HFFc6 (cell line): ENCODE data around the gene SRPRA. TPM values are rescaled to one million over a fixed set of nuclear protein-coding genes. Genes with fewer than 3 reads are reported as not detected.
"Not testable (repeated sequence)": the region's sequence is repeated elsewhere in the genome, so short reads cannot be mapped to it uniquely, and the experiment has no call there.

Experiments used
- DNase-seq: peaks from one replicate; pipeline ENCODE4 v3.0.0-alpha.2; 2018
- H3K27ac Mint-ChIP-seq: 2 replicates; pipeline ENCODE4 v1.8.0; 2020; ENCODE audit warnings: mild to moderate bottlenecking, mixed read lengths
- H3K27me3 Mint-ChIP-seq: 2 replicates; pipeline ENCODE4 v1.8.0; 2021; ENCODE audit warnings: mild to moderate bottlenecking, moderate library complexity, mixed read lengths; ENCODE audit not compliant: insufficient read depth
- H3K36me3 Mint-ChIP-seq: 2 replicates; pipeline ENCODE4 v1.8.0; 2021; ENCODE audit warnings: low read depth, mixed read lengths
- H3K4me1 Mint-ChIP-seq: 2 replicates; pipeline ENCODE4 v1.8.0; 2020; ENCODE audit warnings: low read depth, mixed read lengths
- H3K4me3 Mint-ChIP-seq: 2 replicates; pipeline ENCODE4 v1.8.0; 2020; ENCODE audit warnings: mild to moderate bottlenecking, moderate library complexity, mixed read lengths
- H3K9me3 Mint-ChIP-seq: 2 replicates; pipeline ENCODE4 v1.8.0; 2020; ENCODE audit warnings: mild to moderate bottlenecking, mixed read lengths
- total RNA-seq, 6 experiments: library from RNA; stranded (reverse); fragmentation: NEBNext Ultra II Directional; extraction: Animal tissue kit (Norgen Biotek cat#: 25700); gene quantifications; 2 replicates in 1 of 6; 3 replicates in 5 of 6; pipeline ENCODE4 v1.2.3, GENCODE V29; 2021
- TF ChIP-seq, protein P1 (sequence below): fragments of 200-600 bp; sonication (generic); IDR thresholded peaks from 2 replicates; pipeline ENCODE4 v1.5.0; 2021; ENCODE audit warnings: antibody characterized with exemption, mild to moderate bottlenecking

Gene SRPRA
- total RNA-seq, 6 experiments from 2014 or later, result 153 to 177 (median 162) TPM

DNA sequence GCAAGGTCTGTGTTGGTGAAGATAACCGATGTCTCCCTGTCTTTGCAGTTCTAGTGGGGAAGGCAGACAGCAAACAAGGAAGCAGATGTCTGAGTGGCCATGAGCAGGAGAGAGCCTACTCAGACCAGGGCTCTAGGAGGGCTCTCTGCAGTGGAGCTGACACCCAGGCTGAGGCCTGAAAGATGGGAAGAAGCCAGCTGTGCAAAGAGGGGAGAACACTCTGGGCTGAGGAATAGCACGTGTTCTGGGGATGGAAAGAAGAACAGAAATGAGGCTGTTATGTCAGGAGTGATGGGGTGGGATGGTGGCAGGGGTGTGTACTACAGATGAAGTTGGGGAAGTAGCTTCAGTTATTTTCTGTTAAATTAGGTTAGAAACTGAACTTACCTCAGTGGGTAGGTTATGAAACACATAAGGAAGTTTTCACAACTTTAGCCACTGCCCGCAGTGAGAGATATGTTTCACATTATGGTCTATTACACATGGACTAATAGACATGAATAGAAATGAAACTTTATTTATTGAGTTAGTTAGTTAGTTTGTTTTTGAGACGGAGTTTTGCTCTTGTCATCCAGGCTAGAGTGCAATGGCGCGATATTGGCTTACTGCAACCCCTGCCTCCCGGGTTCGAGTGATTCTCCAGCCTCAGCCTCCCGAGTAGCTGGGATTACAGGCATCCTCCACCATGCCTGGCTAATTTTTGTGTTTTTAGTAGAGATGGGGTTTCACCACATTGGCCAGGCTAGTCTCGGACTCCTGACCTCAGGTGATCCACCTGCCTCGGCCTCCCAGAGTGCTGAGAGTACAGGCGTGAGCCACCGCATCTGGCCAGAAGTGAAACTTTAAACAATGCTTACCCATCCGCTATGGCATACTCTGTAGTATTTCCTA is 43.0 kb upstream of the SRPRA start:
- no peak for DNase-seq
- Mint-ChIP-seq H3K4me3 (no peak overlapping the region), H3K4me1 (peaks cover 53% of the 10 kb centered on the region), H3K27me3 (peaks cover 2% of the 10 kb centered on the region; the same call in 1 of the 2 replicates), H3K27ac (no peak overlapping the region; the same call in 1 of the 2 replicates), H3K36me3 (peaks cover 18% of the 10 kb centered on the region; the same call in 1 of the 2 replicates), H3K9me3 (no peaks in the 10 kb centered on the region)
- TF ChIP-seq, protein P1, sequence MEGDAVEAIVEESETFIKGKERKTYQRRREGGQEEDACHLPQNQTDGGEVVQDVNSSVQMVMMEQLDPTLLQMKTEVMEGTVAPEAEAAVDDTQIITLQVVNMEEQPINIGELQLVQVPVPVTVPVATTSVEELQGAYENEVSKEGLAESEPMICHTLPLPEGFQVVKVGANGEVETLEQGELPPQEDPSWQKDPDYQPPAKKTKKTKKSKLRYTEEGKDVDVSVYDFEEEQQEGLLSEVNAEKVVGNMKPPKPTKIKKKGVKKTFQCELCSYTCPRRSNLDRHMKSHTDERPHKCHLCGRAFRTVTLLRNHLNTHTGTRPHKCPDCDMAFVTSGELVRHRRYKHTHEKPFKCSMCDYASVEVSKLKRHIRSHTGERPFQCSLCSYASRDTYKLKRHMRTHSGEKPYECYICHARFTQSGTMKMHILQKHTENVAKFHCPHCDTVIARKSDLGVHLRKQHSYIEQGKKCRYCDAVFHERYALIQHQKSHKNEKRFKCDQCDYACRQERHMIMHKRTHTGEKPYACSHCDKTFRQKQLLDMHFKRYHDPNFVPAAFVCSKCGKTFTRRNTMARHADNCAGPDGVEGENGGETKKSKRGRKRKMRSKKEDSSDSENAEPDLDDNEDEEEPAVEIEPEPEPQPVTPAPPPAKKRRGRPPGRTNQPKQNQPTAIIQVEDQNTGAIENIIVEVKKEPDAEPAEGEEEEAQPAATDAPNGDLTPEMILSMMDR, result no peak; the same call in 1 of the 2 replicates

DNA sequence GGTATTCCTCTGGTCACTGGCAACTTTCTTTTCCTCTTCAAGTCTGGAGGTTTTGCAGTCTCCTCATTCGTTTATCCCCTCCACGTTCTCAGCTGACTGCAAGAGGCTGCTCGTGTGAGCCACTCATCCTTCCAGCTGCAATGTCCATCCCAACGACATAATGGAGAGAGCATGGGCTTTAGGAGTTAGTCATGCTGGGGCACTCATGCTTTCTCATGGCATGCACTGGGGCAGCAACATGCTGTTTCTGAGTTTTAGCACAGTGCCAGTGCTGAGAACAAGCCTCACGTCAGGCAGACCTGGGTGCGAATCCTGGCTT is 42.3 kb upstream of the SRPRA start:
- DNase-seq, result no peak
- H3K4me1 Mint-ChIP-seq, result peaks cover 48% of the 10 kb centered on the region
- no peak overlapping the region for H3K4me3 Mint-ChIP-seq
- peaks cover 2% of the 10 kb centered on the region; the same call in 1 of the 2 replicates for H3K27me3 Mint-ChIP-seq
- H3K27ac Mint-ChIP-seq, result no peak overlapping the region; the same call in 1 of the 2 replicates
- no peaks in the 10 kb centered on the region for H3K9me3 Mint-ChIP-seq
- TF ChIP-seq, protein P1, result no peak
- peaks cover 12% of the 10 kb centered on the region; the same call in 1 of the 2 replicates for H3K36me3 Mint-ChIP-seq

DNA sequence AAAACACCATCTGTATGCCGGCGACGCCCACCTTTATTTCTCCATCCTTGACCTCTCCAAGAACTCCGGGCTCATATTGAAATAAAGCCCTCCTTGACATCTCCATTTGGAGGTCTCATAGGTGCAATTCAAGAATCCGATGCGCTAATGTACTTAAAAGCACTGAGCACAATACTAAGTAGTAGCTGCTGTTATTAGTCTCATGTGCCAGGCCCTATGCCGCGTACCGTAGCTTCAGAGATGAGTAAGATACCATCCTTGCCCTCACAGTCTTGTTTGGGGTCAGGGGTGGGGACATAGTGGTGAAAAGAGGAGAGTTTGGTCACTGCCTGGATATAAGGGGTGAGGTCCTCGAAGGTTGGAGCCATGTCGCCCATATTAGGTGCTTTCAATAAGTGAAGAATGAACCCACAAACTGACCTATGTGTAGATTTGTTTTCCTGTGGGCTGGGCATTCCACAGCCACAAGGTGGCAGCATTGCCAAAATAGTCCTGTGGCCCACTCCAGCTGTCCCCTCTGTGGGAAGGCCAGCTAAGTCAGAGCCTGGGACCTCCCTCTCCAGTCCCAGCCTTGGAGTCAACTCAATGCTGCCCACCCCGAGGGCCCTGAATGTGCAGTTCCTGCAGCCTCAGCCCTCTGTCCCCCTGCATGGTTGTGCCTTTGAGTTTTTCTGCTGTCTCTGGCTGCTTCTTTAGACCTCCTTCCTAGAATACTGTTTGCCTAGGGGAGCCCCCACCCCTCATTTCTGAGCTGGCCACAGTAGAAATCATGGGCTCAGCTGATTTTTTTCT is 41.7 kb upstream of the SRPRA start:
- TF ChIP-seq, protein P1, result peak; percentile 96
- H3K27me3 Mint-ChIP-seq, result peaks cover 2% of the 10 kb centered on the region; the same call in 1 of the 2 replicates
- H3K27ac Mint-ChIP-seq, result no peak overlapping the region
- H3K36me3 Mint-ChIP-seq, result peaks cover 15% of the 10 kb centered on the region; the same call in 1 of the 2 replicates
- peak; percentile 71 for DNase-seq
- H3K9me3 Mint-ChIP-seq, result no peaks in the 10 kb centered on the region
- no peak overlapping the region for H3K4me3 Mint-ChIP-seq
- peaks cover 51% of the 10 kb centered on the region for H3K4me1 Mint-ChIP-seq

DNA sequence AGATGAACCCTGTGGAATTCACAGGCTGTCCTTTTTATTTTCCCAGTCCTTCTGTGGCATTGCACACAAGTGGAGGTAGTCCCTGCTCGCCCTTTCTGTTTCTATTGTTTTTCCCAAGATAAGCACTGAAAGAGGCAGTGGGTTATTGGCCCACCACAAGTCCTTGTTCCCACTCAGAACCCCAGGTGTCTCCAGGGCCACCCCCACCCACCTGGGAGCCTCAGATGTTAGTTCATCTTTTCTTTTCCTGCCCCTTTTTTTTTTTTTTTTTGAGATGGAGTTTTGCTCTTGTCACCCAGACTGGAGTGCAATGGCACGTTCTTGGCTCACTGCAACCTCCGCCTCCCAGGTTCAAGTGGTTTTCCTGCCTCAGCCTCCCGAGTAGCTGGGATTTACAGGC is 40.1 kb upstream of the SRPRA start:
- H3K27ac Mint-ChIP-seq, H3K27me3 Mint-ChIP-seq, H3K4me3 Mint-ChIP-seq, H3K9me3 Mint-ChIP-seq, DNase-seq: not testable (repeated sequence)
- Mint-ChIP-seq H3K4me1 (peaks cover 52% of the 10 kb centered on the region), H3K36me3 (peaks cover 11% of the 10 kb centered on the region; the same call in 1 of the 2 replicates)

DNA sequence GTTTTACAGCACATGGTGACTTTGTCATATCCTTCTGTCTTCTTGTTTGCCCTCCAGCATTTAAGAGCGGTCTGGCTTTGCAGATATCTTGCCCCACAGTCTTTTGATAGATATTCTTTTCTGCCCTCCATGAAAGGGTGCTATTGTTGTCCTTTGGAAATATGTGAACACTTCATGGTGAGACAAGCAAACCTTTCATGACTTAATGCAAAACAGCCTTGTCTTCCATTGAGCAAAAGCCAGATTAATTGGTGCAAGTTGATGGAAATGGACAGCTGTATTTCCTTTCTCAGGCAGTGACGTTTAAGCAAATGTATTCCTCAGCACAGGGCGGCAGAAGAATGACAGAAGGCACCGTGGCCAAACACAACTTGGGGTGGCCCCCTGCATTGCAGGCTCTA is 39.6 kb upstream of the SRPRA start:
- H3K27ac Mint-ChIP-seq, result peak overlapping the region; percentile 17
- TF ChIP-seq, protein P1, result no peak
- no peak for DNase-seq
- peaks cover 51% of the 10 kb centered on the region for H3K4me1 Mint-ChIP-seq
- peaks cover 5% of the 10 kb centered on the region; the same call in 1 of the 2 replicates for H3K27me3 Mint-ChIP-seq
- H3K36me3 Mint-ChIP-seq, result peaks cover 14% of the 10 kb centered on the region
- no peaks in the 10 kb centered on the region for H3K9me3 Mint-ChIP-seq
- no peak overlapping the region for H3K4me3 Mint-ChIP-seq
